Ovary (tissue), 3 donors: ENCODE measurements around the gene ANLN.

Source experiments
- EP300 ChIP-seq: sonication (generic); formaldehyde crosslinking; IDR thresholded peaks from one replicate; pipeline ENCODE4 v1.6.1; 2017; ENCODE audit warnings: antibody characterized with exemption
- TF ChIP-seq, protein P1 (sequence below), 3 donors: fragments of 450-650 bp in 2 of 3; fragments of 200-600 bp in 1 of 3; IDR thresholded peaks; one replicate each; pipeline versions ENCODE4 v1.5.1 to v1.8.0; 2016 to 2022; ENCODE audit warnings: antibody characterized with exemption in 3 of 3, mild to moderate bottlenecking in 1 of 3
- donor health status: DM: no; HTN: no; CAD: no.

DNA sequence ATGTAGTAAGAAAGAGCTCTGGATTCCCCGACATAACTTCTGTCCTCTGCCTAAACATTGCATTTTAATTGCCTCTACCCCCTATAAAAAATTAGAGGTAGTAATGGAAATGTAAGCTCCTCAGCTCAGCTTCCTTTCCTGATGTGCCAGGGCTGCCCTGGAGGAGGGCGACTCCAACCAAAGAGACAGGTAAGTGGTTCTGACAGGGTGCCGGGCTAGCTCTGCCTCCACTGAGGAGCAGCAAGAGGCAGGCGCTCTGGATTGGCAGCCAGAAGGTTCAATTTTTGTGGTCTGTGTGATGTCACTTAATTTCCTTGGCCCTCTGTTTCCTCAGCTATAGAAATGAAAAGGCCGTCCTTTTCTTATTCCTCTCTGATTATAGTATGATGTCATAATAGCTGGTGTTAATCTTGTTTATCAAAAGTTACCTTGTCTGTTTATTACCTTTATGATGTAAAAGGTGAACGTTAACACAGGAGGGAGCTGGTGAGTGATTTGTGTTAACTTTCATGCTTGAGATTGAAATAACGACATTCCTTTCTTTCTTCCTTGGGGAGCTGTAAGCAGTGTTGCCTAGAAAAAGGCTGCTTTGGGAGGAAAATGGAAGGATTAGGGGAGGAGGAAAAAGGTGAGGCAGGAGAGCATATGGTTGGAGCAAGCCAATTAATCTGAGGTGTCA lies 51.8 kb downstream of the ANLN start:
- TF ChIP-seq, protein P1, sequence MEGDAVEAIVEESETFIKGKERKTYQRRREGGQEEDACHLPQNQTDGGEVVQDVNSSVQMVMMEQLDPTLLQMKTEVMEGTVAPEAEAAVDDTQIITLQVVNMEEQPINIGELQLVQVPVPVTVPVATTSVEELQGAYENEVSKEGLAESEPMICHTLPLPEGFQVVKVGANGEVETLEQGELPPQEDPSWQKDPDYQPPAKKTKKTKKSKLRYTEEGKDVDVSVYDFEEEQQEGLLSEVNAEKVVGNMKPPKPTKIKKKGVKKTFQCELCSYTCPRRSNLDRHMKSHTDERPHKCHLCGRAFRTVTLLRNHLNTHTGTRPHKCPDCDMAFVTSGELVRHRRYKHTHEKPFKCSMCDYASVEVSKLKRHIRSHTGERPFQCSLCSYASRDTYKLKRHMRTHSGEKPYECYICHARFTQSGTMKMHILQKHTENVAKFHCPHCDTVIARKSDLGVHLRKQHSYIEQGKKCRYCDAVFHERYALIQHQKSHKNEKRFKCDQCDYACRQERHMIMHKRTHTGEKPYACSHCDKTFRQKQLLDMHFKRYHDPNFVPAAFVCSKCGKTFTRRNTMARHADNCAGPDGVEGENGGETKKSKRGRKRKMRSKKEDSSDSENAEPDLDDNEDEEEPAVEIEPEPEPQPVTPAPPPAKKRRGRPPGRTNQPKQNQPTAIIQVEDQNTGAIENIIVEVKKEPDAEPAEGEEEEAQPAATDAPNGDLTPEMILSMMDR (IDR thresholded peaks at IDR 0.05), result no peak
- no peak for TF ChIP-seq EP300
